Thyroid gland (tissue), 4 donors: Measurements from ENCODE around the gene SLC25A45. TPM values are rescaled to one million over a fixed set of nuclear protein-coding genes. Genes with fewer than 3 reads are reported as not detected.

Experiments
- DNase-seq, 2 donors: peaks; one replicate each; pipeline ENCODE4 v3.0.0-alpha.2; 2019
- H3K27ac ChIP-seq, 3 donors: fragments of 200-600 bp; sonication (generic); 1 replicate in 2 of 3; 2 replicates in 1 of 3; pipeline ENCODE4 v1.5.1; 2016 to 2019; ENCODE audit warnings: mild to moderate bottlenecking in 1 of 3, moderate library complexity in 1 of 3
- H3K27me3 ChIP-seq: fragments of 200-600 bp; sonication (generic); one replicate; pipeline ENCODE4 v1.5.1; 2019
- H3K36me3 ChIP-seq, 2 donors: fragments of 200-600 bp; sonication (generic); one replicate each; pipeline ENCODE4 v1.5.1; 2016 to 2019
- H3K4me1 ChIP-seq, 2 donors: fragments of 200-600 bp; sonication (generic); one replicate each; pipeline ENCODE4 v1.5.1; 2017 to 2019
- H3K4me3 ChIP-seq, 3 donors: fragments of 200-600 bp; sonication (generic); replicated peaks in 1 of 3; 1 replicate in 2 of 3; 2 replicates in 1 of 3; pipeline ENCODE4 v1.5.1; 2016; ENCODE audit warnings: mild to moderate bottlenecking in 1 of 3
- H3K9me3 ChIP-seq: fragments of 200-600 bp; sonication (generic); one replicate; pipeline ENCODE4 v1.5.1; 2017
- POLR2A ChIP-seq, 2 donors: fragments of 450-650 bp; IDR thresholded peaks; one replicate each; pipeline ENCODE4 v1.6.1; 2017; ENCODE audit warnings: antibody characterized with exemption in 2 of 2, mild to moderate bottlenecking in 2 of 2, moderate library complexity in 1 of 2
- WGBS, 2 donors: methylation state at CpG; one replicate each; pipeline ENCODE4 v1.1.5; 2017; 5-methylcytosine and 5-hydroxymethylcytosine counted together
- intact Hi-C: fragments of 100-400 bp; cut with DNase I; formaldehyde crosslinking; loops from one replicate; pipeline ENCODE4 v1.15.1; 2023
- total RNA-seq, 4 donors: library from RNA; depleted of rRNA; stranded (reverse); fragments of >200 nt; gene quantifications; one replicate each; pipeline ENCODE4 v1.2.3, GENCODE V29; 2016
- TF ChIP-seq, protein P1 (sequence below), 6 experiments: fragments of 200-600 bp in 3 of 6; fragments of 450-650 bp in 3 of 6; sonication (generic) in 3 of 6; IDR thresholded peaks; one replicate each; pipeline ENCODE4 v1.5.1; 2016 to 2019; ENCODE audit warnings: antibody characterized with exemption in 6 of 6, mild to moderate bottlenecking in 2 of 6, inconsistent platforms in 1 of 6, moderate library complexity in 1 of 6

Gene SLC25A45
- total RNA-seq, 4 donors from 2014 or later = 13.0 to 28.0 (median 20.9) TPM

DNA sequence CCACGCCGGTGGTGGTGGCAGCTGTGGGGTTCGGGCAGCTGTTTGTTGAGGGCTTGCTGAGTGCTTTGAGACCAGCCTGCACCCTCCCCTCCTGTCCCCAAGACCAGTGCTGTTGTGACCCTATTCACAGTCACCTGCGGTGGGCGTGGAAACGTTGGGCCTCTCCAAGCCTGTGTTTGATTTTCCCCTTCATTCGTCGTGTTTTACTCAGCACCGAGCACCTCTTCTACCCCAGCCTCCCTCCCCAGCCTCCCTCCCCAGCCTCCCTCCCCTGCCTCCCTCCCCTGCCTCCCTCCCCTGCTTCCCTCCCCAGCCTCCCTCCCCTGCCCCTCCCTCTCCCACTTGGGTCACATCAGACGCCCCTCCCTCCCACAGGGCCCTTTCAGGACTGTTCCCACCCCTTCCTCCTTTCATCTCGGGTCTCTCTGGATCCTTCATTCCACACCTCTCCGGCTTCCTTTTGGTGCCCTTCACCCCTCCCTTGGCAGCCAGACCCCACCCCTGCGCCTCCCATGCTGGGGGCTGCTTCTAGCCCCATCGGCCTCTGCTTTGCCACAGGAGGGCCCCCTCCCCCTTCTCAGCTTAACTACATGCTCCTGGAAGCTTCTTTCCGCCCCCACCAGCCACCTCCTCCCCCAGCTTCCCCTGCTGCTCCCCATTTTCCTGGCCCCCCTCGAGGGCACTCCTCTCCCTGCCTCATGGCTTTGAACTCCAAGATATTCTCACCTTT is 18.8 kb upstream of the SLC25A45 start:
- H3K4me1 ChIP-seq = peaks cover 0 to 5% of the 10 kb centered on the region in 2 donors
- H3K27me3 ChIP-seq = no peaks in the 10 kb centered on the region
- no peak overlapping the region for H3K4me3 ChIP-seq
- WGBS, 2 donors = 83 to 87% methylated on average over 16 of the region's 16 CpGs
- H3K9me3 ChIP-seq = no peaks in the 10 kb centered on the region
- TF ChIP-seq, protein P1, sequence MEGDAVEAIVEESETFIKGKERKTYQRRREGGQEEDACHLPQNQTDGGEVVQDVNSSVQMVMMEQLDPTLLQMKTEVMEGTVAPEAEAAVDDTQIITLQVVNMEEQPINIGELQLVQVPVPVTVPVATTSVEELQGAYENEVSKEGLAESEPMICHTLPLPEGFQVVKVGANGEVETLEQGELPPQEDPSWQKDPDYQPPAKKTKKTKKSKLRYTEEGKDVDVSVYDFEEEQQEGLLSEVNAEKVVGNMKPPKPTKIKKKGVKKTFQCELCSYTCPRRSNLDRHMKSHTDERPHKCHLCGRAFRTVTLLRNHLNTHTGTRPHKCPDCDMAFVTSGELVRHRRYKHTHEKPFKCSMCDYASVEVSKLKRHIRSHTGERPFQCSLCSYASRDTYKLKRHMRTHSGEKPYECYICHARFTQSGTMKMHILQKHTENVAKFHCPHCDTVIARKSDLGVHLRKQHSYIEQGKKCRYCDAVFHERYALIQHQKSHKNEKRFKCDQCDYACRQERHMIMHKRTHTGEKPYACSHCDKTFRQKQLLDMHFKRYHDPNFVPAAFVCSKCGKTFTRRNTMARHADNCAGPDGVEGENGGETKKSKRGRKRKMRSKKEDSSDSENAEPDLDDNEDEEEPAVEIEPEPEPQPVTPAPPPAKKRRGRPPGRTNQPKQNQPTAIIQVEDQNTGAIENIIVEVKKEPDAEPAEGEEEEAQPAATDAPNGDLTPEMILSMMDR (IDR thresholded peaks at IDR 0.05) = no peak
- TF ChIP-seq POLR2A (IDR thresholded peaks at IDR 0.05) = no peak
- peaks cover 29 to 44% of the 10 kb centered on the region in 2 donors for H3K36me3 ChIP-seq
- intact Hi-C loops = loop anchor here (5.0 kb wide), 1 partner anchor 196 kb away; the partner anchor contains the start of gene KCNK7
- no peak overlapping the region for H3K27ac ChIP-seq
- no peak for DNase-seq

GRCh38 chr11:65400307-65401072 is 18.0 kb upstream of the SLC25A45 start:
- H3K36me3 ChIP-seq = peaks cover 25 to 44% of the 10 kb centered on the region in 2 donors
- intact Hi-C loops = loop anchor here (5.0 kb wide), 1 partner anchor 197 kb away; the partner anchor contains the start of gene KCNK7
- 86 to 88% methylated on average over 10 to 16 of the region's 17 CpGs for WGBS, 2 donors

DNA sequence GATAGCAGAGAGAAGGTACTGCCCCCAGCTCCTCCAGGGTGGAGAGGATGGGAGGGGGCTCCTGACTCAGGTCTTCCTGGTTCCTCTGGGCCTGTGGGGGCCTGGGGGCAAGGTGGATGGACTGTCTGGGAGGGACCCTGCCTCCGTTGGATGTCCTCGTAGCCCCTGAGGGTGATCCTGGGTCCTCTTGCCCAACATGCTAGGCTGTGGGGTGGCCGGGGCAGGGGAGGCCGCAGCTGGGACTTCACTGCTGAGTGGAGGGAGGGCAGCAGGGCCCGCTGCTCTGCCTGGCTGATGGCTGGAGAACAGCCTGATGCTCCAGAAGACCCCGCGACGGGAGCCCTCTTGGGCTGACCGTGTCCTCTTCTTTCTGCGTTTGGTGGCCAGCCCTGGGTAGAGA is 17.4 kb upstream of the SLC25A45 start:
- H3K4me1 ChIP-seq = peaks cover 0 to 5% of the 10 kb centered on the region in 2 donors
- TF ChIP-seq POLR2A (IDR thresholded peaks at IDR 0.05) = no peak
- TF ChIP-seq, protein P1 (IDR thresholded peaks at IDR 0.05) = no peak
- intact Hi-C loops = loop anchor here (5.0 kb wide), 1 partner anchor 197 kb away; the partner anchor contains the start of gene KCNK7
- no peak overlapping the region for H3K27ac ChIP-seq
- no peak for DNase-seq
- 92 to 93% methylated on average over 4 to 9 of the region's 10 CpGs for WGBS, 2 donors
- H3K27me3 ChIP-seq = no peaks in the 10 kb centered on the region
- H3K9me3 ChIP-seq = no peaks in the 10 kb centered on the region
- no peak overlapping the region for H3K4me3 ChIP-seq
- H3K36me3 ChIP-seq = peaks cover 22 to 39% of the 10 kb centered on the region in 2 donors

More at GRCh38 chr11:65400307-65401072, 18.0 kb upstream of the SLC25A45 start:
- Histone ChIP-seq H3K9me3 (no peaks in the 10 kb centered on the region), H3K27ac (no peak overlapping the region), H3K4me1 (peaks cover 0 to 5% of the 10 kb centered on the region in 2 donors), H3K4me3 (no peak overlapping the region), H3K27me3 (no peaks in the 10 kb centered on the region)
- DNase-seq = no peak
- no peak for TF ChIP-seq POLR2A (IDR thresholded peaks at IDR 0.05)
- TF ChIP-seq, protein P1 (IDR thresholded peaks at IDR 0.05) = no peak

- WGBS, 2 donors = 96 to 98% methylated on average over 13 of the region's 13 CpGs
- intact Hi-C loops = no loop called here
Observed at GRCh38 chr11:65399249-65399648, 16.8 kb upstream of the SLC25A45 start.

More at GRCh38 chr11:65399249-65399648, 16.8 kb upstream of the SLC25A45 start:
- Histone ChIP-seq H3K36me3 (peaks cover 23 to 40% of the 10 kb centered on the region in 2 donors), H3K4me1 (peaks cover 0 to 5% of the 10 kb centered on the region in 2 donors), H3K27ac (no peak overlapping the region), H3K27me3 (no peaks in the 10 kb centered on the region), H3K9me3 (no peaks in the 10 kb centered on the region), H3K4me3 (no peak overlapping the region)
- no peak for DNase-seq
- TF ChIP-seq, protein P1 (IDR thresholded peaks at IDR 0.05) = no peak
- TF ChIP-seq POLR2A (IDR thresholded peaks at IDR 0.05) = no peak
